SU-DHL-6 (cell line): ENCODE data around the gene E2F1.

Source experiments
- CTCF ChIP-seq: fragments of 200-600 bp; sonication (generic); IDR thresholded peaks from one replicate; pipeline ENCODE4 v1.5.1; 2017; ENCODE audit warnings: antibody characterized with exemption, mild to moderate bottlenecking, low read length, moderate library complexity; ENCODE audit not compliant: insufficient read depth, poor library complexity, severe bottlenecking
- EZH2phosphoT487 ChIP-seq: fragments of 200-600 bp; sonication (generic), shearing (Covaris generic); conservative IDR thresholded peaks from 2 replicates; pipeline ENCODE4 v1.6.1; 2018; ENCODE audit warnings: mild to moderate bottlenecking, antibody characterized with exemption, low read length, moderate library complexity, mixed read lengths

GRCh38 chr20:33669873-33670640, 16.1 kb downstream of the E2F1 start:
- TF ChIP-seq CTCF = no peak
- TF ChIP-seq EZH2phosphoT487 = no peak
